AG10803 (cell line): ENCODE results near the gene GXYLT1.

ENCODE experiments used
- DNase-seq: peaks from one replicate; pipeline ENCODE4 v3.0.0; 2010; ENCODE audit warnings: low read depth
- H3K4me3 ChIP-seq: 2 replicates; pipeline ENCODE4 v1.5.1; 2011; ENCODE audit warnings: mild to moderate bottlenecking, low read length, control low read depth
- TF ChIP-seq, protein P1 (sequence below): conservative IDR thresholded peaks from 2 replicates; pipeline ENCODE4 v1.5.1; 2011; ENCODE audit warnings: mild to moderate bottlenecking, low read length, control low read depth, inconsistent platforms

Gene GXYLT1

DNA sequence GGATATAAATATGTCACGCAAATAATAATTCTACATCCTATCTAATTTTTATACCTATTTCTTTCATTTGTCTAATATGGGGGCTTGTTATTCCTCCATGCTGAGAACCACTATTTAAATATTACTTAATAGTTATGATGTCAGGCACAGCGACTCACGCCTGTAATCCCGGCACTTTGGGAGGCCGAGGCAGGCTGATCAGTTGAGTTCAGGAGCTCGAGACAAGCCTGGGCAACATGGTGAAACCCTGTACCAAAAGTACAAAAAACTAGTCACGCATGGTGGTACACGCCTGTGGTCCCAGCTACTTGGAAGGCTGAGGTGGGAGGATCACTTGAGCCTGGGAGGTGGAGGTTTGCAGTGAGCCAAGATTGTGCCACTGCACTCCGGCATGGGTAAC is 45.2 kb downstream of the GXYLT1 start:
- TF ChIP-seq, protein P1, sequence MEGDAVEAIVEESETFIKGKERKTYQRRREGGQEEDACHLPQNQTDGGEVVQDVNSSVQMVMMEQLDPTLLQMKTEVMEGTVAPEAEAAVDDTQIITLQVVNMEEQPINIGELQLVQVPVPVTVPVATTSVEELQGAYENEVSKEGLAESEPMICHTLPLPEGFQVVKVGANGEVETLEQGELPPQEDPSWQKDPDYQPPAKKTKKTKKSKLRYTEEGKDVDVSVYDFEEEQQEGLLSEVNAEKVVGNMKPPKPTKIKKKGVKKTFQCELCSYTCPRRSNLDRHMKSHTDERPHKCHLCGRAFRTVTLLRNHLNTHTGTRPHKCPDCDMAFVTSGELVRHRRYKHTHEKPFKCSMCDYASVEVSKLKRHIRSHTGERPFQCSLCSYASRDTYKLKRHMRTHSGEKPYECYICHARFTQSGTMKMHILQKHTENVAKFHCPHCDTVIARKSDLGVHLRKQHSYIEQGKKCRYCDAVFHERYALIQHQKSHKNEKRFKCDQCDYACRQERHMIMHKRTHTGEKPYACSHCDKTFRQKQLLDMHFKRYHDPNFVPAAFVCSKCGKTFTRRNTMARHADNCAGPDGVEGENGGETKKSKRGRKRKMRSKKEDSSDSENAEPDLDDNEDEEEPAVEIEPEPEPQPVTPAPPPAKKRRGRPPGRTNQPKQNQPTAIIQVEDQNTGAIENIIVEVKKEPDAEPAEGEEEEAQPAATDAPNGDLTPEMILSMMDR, result no peak
- no peak overlapping the region for H3K4me3 ChIP-seq
- no peak for DNase-seq

DNA sequence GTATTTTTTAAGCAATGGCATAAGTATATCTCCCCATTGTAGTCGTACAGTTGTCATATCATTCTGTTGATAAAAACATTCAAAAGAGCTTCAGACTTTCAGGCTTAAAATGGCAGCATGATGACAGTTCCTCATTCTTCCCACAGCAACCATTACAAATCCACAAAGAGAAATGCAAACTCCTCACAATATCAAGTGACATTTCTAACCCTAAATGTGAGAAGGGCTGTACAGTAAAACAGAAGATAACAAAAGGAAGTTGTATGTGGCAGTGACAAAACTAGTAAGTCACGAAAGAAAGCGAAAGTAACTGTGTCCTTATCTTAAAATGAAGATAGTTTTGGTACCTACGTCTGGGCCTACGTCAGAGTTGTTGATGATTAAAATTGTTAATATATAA is 46.7 kb downstream of the GXYLT1 start:
- DNase-seq, result no peak
- TF ChIP-seq, protein P1, result no peak

DNA sequence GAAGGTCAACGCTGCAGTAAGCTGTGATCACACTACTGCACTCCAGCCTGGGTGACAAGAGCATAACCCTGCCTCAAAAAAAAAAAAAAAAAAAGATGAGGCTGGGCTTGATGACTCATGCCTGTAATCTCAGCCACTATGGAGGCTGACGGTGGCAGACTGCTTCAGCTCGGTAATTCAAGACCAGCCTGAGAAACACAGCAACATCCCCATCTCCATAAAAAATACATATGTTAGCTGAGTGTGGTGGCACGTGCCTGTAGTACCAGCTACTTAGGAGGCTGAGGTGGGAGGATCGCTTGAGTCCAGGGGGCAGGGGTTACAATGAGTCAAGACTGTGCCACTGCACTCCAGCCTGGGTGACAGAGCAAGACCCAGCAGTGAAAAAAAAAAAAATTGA is 50.4 kb downstream of the GXYLT1 start:
- peak; percentile 28 for DNase-seq
- H3K4me3 ChIP-seq, result no peak overlapping the region
- TF ChIP-seq, protein P1, result no peak

More for the DNA sequence above, 46.7 kb downstream of the GXYLT1 start:
- no peak overlapping the region for H3K4me3 ChIP-seq

DNA sequence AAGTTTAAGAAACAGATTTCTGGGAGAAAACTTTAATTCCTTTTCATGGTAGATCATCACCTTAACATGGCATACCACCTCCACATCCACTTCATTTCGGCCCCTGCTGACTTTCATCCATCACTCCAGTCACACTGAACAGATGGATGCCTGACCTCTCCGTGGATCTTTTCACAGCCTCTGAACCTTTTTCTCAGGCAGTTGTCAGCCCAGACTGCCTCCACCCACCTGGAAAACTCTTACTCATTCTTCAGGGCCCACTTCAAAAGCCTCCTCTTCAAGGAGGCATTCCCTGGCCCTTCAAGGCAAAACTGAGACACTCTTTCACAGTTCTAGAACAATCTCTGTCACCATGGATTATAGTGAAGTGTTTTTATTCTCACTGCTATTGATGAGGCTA is 52.9 kb downstream of the GXYLT1 start:
- TF ChIP-seq, protein P1, result no peak
- no peak for DNase-seq
- H3K4me3 ChIP-seq, result no peak overlapping the region

DNA sequence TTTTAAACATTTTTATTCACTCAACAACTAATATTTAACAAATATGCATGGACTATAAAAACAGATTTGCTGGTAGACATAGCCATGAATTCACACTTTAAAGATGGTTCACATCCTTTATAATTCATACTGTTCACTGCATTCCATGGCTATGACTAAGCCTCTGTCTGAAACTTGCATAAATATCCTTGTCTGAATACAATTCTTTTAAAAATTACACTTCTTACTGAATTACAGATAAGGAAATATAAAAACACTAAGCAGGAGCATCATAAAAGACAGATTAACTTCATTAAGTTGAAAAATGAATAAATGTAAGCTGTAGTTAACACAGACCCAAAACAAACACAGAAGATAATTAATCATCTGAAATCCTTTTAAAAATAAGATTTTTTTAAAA is 53.8 kb downstream of the GXYLT1 start:
- H3K4me3 ChIP-seq, result no peak overlapping the region
- TF ChIP-seq, protein P1, result no peak
- DNase-seq, result peak; percentile 70

DNA sequence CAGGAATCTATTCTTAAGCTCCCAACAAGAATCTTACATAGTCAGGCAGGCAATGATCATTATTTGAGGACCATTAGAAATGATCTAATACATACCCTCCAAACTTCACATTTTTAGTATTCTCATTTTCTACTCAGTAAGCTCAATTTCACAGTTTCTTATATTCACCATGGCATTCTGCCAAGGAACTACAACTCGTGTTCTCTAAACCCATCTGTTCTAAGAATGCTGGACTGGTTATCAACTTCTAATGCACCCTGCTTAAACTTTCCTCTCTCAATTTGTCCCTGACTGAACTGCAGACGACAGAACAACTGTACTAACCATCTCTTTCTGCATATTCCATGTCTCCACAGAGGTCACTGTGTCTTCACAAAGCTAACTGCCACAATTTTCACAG is 58.6 kb downstream of the GXYLT1 start:
- DNase-seq, result peak; percentile 36
- H3K4me3 ChIP-seq, result no peak overlapping the region
- TF ChIP-seq, protein P1, result no peak

DNA sequence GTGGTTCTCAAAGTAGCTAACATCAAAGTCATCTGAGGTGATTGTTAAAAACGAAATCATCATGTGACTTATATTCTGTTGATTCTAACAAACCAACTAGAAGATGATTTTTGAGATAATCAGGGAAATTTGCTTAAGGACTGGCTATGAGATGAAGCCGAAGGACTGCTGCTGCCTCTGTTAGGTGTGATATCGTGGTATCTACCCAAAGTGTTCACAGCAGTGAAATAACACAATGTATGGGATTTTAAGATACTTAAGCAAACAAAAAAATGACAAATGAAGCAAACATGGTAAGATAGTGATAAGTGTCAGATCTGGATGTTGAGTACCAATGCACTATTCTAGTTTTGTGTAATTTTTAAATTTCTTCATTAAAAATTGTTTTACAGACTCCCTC is 59.1 kb downstream of the GXYLT1 start:
- TF ChIP-seq, protein P1, result no peak
- no peak overlapping the region for H3K4me3 ChIP-seq
- no peak for DNase-seq
